ENCODE data around the gene NDUFV1.
A peak's percentile ranks its signal among the peaks of the same experiment; 100 is the strongest.
"Not testable (repeated sequence)": the region's sequence is repeated elsewhere in the genome, so short reads cannot be mapped to it uniquely, and the experiment has no call there.

NDUFV1 gene

DNA sequence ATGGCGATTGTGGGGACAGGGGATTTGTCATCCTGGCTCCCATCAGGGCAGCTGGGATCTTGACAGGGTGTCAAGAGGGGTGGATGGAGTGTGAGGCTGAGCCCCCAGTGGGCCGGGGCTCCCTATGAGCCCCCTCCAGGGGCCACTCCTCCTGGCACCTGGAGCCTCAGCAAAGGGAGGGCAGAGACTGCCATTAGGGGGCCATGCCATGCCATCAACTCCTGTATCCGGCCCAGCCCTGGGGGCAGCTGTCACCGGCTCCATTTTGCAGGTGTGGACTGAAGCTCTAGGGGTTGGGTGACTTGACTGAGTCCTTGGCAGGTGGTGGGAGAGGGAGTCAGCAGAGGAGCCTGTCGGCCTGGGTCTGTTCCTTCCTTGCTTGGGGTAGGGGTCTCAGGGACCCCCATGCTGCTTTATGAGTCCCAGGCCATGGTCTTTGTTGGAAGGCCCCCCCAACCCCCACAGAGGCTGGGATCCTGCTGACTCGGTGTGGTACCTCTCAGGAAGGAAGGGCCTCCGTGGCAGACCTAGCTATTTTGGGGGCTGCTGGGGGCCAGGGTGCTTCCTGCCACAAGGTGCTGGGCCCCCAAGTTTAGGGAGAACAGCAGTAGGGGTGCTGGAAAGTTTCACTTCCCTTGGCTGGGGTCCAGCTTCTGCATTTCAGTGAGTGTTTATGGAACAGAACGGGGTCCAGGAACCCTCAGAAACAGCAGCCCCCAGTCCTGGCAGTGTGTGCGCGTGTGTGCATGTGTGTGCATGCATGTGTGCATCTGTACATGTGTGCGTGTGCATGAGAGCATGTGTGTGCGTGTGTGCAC lies 42.3 kb downstream of the NDUFV1 start:
- DNase-seq (ENCODE audit: extremely low spot score, insufficient read length, low read depth) (no peak), FAIRE-seq (peak; percentile 73)

DNA sequence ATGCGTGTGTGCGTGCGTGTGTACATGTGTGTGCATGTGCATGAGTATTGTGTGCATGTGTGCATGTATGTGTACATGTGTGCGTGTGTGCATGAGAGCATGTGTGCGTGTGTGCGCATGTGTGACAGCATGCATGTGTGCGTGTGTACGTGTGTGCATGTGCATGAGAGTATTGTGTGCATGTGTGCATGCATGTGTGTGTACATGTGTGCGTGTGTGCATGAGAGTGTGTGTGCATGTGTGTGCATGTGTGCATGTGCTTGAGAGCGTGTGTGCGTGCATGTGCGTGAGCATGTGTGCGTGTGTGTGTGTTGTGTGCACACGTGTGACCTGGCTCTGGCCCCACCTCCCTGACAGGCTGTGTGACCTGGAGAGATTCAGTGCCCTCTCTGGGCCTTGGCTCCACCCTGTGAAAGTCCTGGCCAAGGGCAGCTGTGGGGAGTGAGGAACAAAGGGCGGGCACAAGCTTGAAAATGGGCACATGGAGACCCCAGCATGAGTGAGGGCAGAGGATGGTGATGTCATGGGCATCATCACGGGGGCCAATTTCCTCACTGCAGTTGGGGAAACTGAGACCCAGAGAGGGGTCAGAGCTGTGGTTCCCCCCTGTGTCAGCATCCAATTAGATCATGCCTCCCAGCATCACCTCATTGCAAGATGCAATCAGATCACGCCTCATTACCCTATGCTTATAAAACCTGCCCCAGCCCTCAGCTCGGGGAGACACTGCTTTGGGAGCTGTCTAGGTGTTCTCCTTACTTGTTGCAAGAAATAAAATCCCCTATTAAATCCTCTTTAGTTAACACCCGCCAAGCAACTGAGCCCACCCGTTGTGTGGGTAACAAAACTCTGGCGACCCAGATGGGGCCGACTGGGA lies 43.1 kb downstream of the NDUFV1 start:
- no peak for DNase-seq (ENCODE audit: extremely low spot score, insufficient read length, low read depth)
- peak; percentile 35 for FAIRE-seq

GRCh38 chr11:67651976-67652781 lies 45.4 kb downstream of the NDUFV1 start:
- DNase-seq (ENCODE audit: extremely low spot score, insufficient read length, low read depth) (no peak), FAIRE-seq (no peak)

DNA sequence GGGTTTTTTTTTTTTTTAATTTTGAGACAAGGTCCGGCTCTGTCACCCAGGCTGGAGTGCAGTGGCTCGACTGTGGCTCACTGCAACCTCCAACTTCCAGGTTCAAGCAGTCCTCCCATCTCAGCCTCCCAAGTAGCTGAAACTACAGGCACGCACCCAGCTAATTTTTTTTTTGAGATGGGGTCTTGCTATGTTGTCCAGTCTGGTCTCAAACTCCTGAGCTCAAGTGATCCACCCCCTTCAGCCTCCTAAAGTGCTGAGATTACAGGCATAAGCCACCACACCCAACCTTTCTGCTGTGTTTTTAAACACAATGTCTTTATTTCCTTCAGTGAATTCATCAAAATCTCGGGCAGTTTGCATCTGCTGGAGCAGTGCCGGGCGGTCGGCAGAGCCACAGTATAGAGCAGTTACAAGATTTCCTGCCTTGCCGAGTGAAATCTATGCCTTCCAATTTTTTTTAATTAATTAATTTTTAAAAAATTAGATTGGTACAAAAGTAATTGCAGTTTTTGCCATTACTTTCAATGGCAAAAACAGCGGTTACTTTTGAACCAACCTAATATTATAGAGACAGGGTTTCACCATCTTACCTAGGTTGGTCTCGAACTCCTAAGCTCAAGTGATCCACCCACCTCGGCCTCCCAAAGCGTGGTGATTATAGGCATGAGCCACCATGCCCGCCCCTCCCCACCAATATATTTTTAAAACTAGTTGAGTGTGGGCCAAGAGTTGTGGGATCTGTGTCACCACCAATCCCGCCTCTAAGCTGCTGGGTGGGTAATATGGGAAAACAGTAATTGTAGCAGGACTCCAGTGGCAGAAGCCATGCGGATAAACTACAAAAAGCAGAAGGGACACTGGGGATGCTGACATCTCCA lies 46.5 kb downstream of the NDUFV1 start:
- no peak for DNase-seq (ENCODE audit: extremely low spot score, insufficient read length, low read depth)
- FAIRE-seq, result no peak

DNA sequence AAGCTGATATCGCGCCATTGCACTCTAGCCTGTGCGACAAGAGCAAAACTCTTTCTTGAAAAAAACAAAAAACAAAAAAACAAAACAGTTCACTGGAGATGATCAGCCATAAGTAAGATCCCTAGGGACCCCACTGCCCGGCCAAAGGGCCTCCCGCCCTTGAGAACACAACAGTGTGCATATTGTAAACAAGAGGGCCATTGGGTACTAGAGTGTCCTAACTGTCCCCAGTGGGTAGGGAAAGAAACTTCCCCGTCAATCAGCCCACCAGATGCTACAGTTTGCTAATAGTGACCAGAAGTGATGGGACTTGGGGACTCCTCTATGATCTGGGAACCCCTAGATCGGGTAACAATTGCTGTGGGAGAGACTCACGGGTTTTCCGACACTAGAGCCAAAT lies 47.5 kb downstream of the NDUFV1 start:
- DNase-seq (ENCODE audit: extremely low spot score, insufficient read length, low read depth) (no peak), FAIRE-seq (no peak)

GRCh38 chr11:67656278-67656922 lies 49.7 kb downstream of the NDUFV1 start:
- DNase-seq (ENCODE audit: extremely low spot score, insufficient read length, low read depth), result no peak
- peak; percentile 67 for FAIRE-seq

DNA sequence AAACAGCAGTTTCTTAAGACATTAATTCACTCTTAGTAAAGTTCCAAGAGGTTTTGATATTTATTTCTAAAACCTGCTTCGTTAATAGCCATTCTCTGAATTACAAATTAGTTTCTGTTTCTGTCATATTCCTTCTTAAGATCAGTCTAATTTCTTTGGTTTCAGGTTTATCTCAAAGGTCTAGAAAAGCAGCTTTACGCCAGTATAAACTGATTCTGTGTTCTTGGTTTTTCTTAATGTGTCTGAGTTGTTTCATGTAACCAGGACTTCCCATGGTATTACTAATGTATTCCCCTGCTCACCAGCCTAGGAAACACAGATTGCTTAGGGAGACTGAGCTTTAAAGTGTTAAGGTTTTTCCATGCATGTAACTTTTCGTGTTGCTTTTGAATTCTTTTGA lies 50.6 kb downstream of the NDUFV1 start:
- FAIRE-seq (peak; percentile 65), DNase-seq (ENCODE audit: extremely low spot score, insufficient read length, low read depth) (no peak)

GRCh38 chr11:67659651-67660165 lies 53.0 kb downstream of the NDUFV1 start:
- FAIRE-seq; DNase-seq (ENCODE audit: extremely low spot score, insufficient read length, low read depth): not testable (repeated sequence)

GRCh38 chr11:67660752-67661151 lies 54.0 kb downstream of the NDUFV1 start:
- FAIRE-seq; DNase-seq (ENCODE audit: extremely low spot score, insufficient read length, low read depth): not testable (repeated sequence)

All from GM18507 (cell line).